DND-41 (cell line): ENCODE results near the gene THPO.

Experiments
- EZH2 ChIP-seq: IDR thresholded peaks from 3 replicates; pipeline ENCODE4 v1.6.1; 2012; ENCODE audit warnings: borderline replicate concordance, low read depth, mild to moderate bottlenecking, moderate library complexity, low read length, inconsistent platforms; ENCODE audit not compliant: severe bottlenecking
- TF ChIP-seq, protein P1 (sequence below): IDR thresholded peaks from 2 replicates; pipeline ENCODE4 v1.5.1; 2012; ENCODE audit warnings: borderline replicate concordance, low read length, moderate library complexity, mild to moderate bottlenecking; ENCODE audit not compliant: poor library complexity, severe bottlenecking; ENCODE audit errors: extremely low read depth

DNA sequence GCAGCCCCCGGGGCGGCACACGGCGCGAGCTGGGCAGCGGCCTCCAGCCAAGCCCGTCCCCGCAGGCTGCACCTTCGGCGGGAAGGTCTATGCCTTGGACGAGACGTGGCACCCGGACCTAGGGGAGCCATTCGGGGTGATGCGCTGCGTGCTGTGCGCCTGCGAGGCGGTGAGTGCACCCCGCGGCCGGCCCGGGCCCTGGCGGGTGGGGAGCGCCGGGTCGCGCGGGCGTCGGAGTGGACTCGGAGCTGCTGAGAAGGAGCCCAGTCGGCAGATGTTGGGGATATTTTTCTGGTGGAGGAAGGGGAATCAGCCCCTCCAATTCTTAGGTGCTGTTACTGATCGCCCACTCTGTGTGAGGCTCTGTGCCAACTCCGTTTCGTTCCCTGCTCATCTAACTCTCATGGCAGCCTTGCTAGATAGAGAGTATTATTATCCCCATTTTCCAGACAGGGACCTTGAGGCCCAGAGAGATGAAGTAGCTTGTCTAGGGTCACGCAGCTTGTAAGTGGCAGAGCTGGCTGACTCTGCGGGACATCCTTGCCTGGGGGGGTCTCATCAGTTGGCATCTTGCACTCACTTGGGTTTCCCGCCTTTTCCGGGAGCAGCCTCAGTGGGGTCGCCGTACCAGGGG lies 2.7 kb upstream of the THPO start:
- TF ChIP-seq, protein P1, sequence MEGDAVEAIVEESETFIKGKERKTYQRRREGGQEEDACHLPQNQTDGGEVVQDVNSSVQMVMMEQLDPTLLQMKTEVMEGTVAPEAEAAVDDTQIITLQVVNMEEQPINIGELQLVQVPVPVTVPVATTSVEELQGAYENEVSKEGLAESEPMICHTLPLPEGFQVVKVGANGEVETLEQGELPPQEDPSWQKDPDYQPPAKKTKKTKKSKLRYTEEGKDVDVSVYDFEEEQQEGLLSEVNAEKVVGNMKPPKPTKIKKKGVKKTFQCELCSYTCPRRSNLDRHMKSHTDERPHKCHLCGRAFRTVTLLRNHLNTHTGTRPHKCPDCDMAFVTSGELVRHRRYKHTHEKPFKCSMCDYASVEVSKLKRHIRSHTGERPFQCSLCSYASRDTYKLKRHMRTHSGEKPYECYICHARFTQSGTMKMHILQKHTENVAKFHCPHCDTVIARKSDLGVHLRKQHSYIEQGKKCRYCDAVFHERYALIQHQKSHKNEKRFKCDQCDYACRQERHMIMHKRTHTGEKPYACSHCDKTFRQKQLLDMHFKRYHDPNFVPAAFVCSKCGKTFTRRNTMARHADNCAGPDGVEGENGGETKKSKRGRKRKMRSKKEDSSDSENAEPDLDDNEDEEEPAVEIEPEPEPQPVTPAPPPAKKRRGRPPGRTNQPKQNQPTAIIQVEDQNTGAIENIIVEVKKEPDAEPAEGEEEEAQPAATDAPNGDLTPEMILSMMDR = no peak
- no peak for TF ChIP-seq EZH2
